Sigmoid colon (tissue), 7 donors: ENCODE data around the gene TUBB. TPM values are rescaled to one million over a fixed set of nuclear protein-coding genes. Genes with fewer than 3 reads are reported as not detected.
"Not testable (repeated sequence)": the region's sequence is repeated elsewhere in the genome, so short reads cannot be mapped to it uniquely, and the experiment has no call there.

Experiments
- DNase-seq: peaks from one replicate; pipeline ENCODE4 v3.0.0-alpha.2; 2019
- H3K27ac ChIP-seq, 4 donors: fragments of 200-600 bp; sonication (generic); one replicate each; pipeline ENCODE4 v1.5.1; 2016 to 2019; ENCODE audit warnings: mild to moderate bottlenecking in 1 of 4
- H3K27me3 ChIP-seq, 3 donors: fragments of 200-600 bp; sonication (generic); one replicate each; pipeline ENCODE4 v1.5.1; 2019; ENCODE audit warnings: mild to moderate bottlenecking in 1 of 3
- H3K36me3 ChIP-seq, 4 donors: fragments of 200-600 bp; sonication (generic); one replicate each; pipeline ENCODE4 v1.5.1; 2016 to 2019
- H3K4me1 ChIP-seq, 4 donors: fragments of 200-600 bp; sonication (generic); one replicate each; pipeline ENCODE4 v1.5.1; 2017 to 2019
- H3K4me3 ChIP-seq, 4 donors: fragments of 200-600 bp; sonication (generic); one replicate each; pipeline ENCODE4 v1.5.1; 2017 to 2019; ENCODE audit warnings: mild to moderate bottlenecking in 2 of 4, moderate library complexity in 1 of 4
- H3K9me3 ChIP-seq, 4 donors: fragments of 200-600 bp in 3 of 4; sonication (generic) in 3 of 4; one replicate each; pipeline versions ENCODE4 v1.5.1 to v1.6.1; 2013 to 2019
- EP300 ChIP-seq, 4 donors: sonication (generic); formaldehyde crosslinking; IDR thresholded peaks; one replicate each; pipeline ENCODE4 v1.6.1; 2017; ENCODE audit warnings: antibody characterized with exemption in 4 of 4
- POLR2A ChIP-seq, 2 donors: fragments of 450-650 bp; IDR thresholded peaks; one replicate each; pipeline ENCODE4 v1.6.1; 2016; ENCODE audit warnings: antibody characterized with exemption in 2 of 2, mild to moderate bottlenecking in 2 of 2, moderate library complexity in 2 of 2
- POLR2AphosphoS5 ChIP-seq, 4 donors: sonication (generic); formaldehyde crosslinking; IDR thresholded peaks; one replicate each; pipeline ENCODE4 v1.6.1; 2017; ENCODE audit warnings: antibody characterized with exemption in 4 of 4
- WGBS, 2 donors: extraction: QIAGEN DNeasy Blood & Tissue Kit; methylation state at CpG; one replicate each; pipeline ENCODE4 v1.1.7; 2013; 5-methylcytosine and 5-hydroxymethylcytosine counted together
- intact Hi-C: fragments of 100-400 bp; cut with DNase I; formaldehyde crosslinking; loops from one replicate; pipeline ENCODE4 v1.15.1; 2023
- polyA plus RNA-seq, 3 donors: library from polyadenylated mRNA; stranded (reverse); fragments of 200-250 nt; gene quantifications; one replicate each; pipeline ENCODE4 v1.2.3, GENCODE V29; 2013
- total RNA-seq, 4 donors: library from RNA; depleted of rRNA; stranded (reverse); fragments of >200 nt; gene quantifications; one replicate each; pipeline ENCODE4 v1.1.0, GENCODE V29; 2016
- TF ChIP-seq, protein P1 (sequence below), 4 experiments: fragments of 450-650 bp in 3 of 4; fragments of 200-600 bp in 1 of 4; IDR thresholded peaks; one replicate each; pipeline ENCODE4 v1.5.1; 2016 to 2019; ENCODE audit warnings: antibody characterized with exemption in 4 of 4, mild to moderate bottlenecking in 3 of 4, moderate library complexity in 2 of 4
- donor health status: healthy with polysubstance abuse.
- donor health status: Bipolar disorder and iron deficiency.
- donor health status: healthy.

Gene TUBB
- total and polyA plus RNA-seq, 7 donors: 96.1 to 306 (median 267) TPM

DNA sequence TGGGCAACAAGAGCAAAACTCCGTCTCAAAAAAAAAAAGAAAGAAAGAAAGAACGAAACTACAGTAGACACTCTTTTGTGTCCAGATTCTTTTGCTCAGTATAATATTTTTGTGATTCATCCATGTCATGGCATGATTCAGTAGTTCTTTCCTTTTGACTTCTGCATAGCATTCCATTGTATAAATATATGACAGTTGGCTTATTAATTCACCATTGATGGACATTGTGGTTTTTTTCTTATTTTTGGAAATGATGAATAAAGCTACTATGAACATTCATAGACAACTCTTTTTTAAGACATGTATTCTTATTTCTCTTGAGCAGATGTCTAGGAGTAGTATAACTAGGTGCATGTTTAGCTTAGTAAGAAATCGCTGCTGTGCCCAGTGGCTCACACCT lies 34.5 kb downstream of the TUBB start:
- intact Hi-C loops: no loop called here
- WGBS, 2 donors: 94 to 95% methylated on average over 3 of the region's 3 CpGs

DNA sequence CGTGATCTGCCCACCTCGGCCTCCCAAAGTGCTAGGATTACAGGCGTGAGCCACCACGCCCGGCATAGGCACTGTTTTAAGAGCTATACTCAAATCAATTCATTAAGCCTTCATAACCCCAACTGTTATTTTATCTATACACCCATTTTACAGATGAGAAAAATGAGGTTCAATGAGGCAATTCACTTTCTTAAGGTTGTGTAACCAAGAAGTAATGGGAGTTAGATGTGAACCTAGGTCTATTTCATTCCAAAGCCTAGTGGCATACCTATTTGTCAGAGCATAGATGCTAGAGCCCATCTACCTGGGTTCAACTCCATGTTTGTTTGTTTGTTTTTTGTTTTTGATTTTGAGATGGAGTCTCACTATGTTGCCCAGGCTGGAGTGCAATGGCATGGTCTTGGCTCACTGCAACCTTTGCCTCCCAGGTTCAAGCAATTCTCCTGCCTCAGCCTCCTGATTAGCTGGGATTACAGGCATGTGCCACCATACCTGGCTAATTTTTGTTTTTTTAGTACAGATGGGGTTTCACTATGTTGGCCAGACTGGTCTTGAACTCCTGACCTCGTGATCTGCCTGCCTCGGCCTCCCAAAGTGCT lies 36.4 kb downstream of the TUBB start:
- H3K36me3 ChIP-seq, H3K4me3 ChIP-seq, intact Hi-C loops, H3K9me3 ChIP-seq, DNase-seq, H3K27me3 ChIP-seq: not testable (repeated sequence)
- H3K4me1 ChIP-seq: peaks cover 0 to 77% (median 51%) of the 10 kb centered on the region in 4 donors
- H3K27ac ChIP-seq: peak overlapping the region in 2 of 4 donors; percentile 90 to 93
- WGBS, 2 donors: 91 to 95% methylated on average over 7 of the region's 7 CpGs

More for the DNA sequence above, 34.5 kb downstream of the TUBB start:
- Histone ChIP-seq H3K4me1 (peaks cover 0 to 77% (median 53%) of the 10 kb centered on the region in 4 donors), H3K36me3 (no peaks in the 10 kb centered on the region), H3K9me3 (no peaks in the 10 kb centered on the region), H3K4me3 (no peak overlapping the region), H3K27me3 (no peaks in the 10 kb centered on the region), H3K27ac (peak overlapping the region in 3 of 4 donors; percentile 87 to 93 (median 90))
- no peak for DNase-seq
- TF ChIP-seq POLR2AphosphoS5 (IDR thresholded peaks at IDR 0.05) (no peak), POLR2A (IDR thresholded peaks at IDR 0.05) (no peak), EP300 (IDR thresholded peaks at IDR 0.05) (no peak)
- TF ChIP-seq, protein P1, sequence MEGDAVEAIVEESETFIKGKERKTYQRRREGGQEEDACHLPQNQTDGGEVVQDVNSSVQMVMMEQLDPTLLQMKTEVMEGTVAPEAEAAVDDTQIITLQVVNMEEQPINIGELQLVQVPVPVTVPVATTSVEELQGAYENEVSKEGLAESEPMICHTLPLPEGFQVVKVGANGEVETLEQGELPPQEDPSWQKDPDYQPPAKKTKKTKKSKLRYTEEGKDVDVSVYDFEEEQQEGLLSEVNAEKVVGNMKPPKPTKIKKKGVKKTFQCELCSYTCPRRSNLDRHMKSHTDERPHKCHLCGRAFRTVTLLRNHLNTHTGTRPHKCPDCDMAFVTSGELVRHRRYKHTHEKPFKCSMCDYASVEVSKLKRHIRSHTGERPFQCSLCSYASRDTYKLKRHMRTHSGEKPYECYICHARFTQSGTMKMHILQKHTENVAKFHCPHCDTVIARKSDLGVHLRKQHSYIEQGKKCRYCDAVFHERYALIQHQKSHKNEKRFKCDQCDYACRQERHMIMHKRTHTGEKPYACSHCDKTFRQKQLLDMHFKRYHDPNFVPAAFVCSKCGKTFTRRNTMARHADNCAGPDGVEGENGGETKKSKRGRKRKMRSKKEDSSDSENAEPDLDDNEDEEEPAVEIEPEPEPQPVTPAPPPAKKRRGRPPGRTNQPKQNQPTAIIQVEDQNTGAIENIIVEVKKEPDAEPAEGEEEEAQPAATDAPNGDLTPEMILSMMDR (IDR thresholded peaks at IDR 0.05): no peak

DNA sequence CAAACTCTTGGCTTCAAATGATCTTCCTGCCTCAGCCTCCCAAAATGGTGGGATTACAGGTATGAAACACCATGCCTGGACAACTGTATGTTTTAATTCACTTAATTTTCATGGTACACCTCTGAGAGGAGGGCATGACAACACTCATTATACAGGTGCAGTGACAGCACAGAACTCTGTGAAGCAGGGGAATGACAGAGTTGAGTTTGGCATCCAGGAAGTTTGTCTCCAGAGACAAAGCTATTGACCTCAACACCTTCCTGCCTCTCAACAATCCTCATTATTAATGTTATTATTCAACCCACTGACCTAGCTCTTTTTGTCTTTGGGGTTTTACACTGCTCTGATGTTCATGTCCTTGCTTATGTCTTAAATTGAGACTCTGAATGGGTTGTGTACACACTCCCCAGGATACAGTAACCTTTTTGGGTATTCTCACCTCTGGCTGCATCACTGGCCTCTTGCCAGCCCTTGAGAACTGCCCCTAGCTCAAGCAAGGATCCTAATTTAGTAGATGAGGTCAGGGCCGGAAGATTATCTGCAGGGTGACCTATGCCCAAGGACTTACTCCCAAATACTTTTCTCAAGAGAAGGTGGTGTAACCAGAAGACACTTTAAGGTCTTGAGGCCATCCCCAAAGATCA lies 37.2 kb downstream of the TUBB start:
- TF ChIP-seq EP300 (IDR thresholded peaks at IDR 0.05): no peak
- TF ChIP-seq POLR2A (IDR thresholded peaks at IDR 0.05): no peak
- TF ChIP-seq, protein P1 (IDR thresholded peaks at IDR 0.05): no peak
- TF ChIP-seq POLR2AphosphoS5 (IDR thresholded peaks at IDR 0.05): no peak
- peaks cover 0 to 74% (median 46%) of the 10 kb centered on the region in 4 donors for H3K4me1 ChIP-seq

DNA sequence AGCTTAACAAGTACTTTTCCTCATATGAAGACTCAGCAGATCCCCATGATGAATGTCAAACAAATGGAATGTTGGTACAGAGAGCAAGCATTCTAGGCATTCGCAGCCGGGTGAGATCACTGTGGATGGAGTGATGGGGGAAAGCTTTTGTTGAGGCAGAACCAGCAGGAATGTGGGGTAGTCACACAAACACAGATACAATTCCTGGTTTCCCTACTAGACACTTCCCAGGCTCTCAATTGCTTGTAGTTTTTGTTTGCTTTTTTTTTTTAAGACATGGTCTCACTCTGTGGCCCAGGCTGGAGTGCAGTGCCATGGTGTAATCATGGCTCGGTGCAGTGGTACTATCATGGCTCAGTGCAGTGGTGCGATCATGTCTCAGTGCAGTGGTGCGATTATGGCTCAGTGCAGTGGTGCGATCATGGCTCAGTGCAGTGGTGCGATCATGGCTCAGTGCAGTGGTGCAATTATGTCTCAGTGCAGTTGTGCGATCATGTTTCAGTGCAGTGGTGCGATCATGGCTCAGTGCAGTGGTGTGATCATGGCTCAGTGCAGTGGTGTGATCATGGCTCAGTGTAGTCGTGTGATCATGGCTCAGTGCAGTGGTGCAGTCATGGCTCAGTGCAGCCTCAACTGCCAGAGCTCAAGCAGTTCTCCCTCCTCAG lies 39.6 kb downstream of the TUBB start:
- TF ChIP-seq, protein P1 (IDR thresholded peaks at IDR 0.05): no peak
- TF ChIP-seq EP300 (IDR thresholded peaks at IDR 0.05): no peak
- TF ChIP-seq POLR2A (IDR thresholded peaks at IDR 0.05): no peak
- peak in 1 of 4 donors; percentile 6 for TF ChIP-seq POLR2AphosphoS5 (IDR thresholded peaks at IDR 0.05)
- Histone ChIP-seq H3K4me3 (no peak overlapping the region), H3K36me3 (no peaks in the 10 kb centered on the region), H3K4me1 (peaks cover 0 to 76% (median 42%) of the 10 kb centered on the region in 4 donors), H3K27me3 (no peaks in the 10 kb centered on the region), H3K9me3 (no peaks in the 10 kb centered on the region), H3K27ac (peak overlapping the region; percentile 39 to 90 (median 59))
- WGBS, 2 donors: 91 to 95% methylated on average over 10 of the region's 10 CpGs
- no peak for DNase-seq
- intact Hi-C loops: no loop called here

More for the DNA sequence above, 37.2 kb downstream of the TUBB start:
- Histone ChIP-seq H3K4me3 (no peak overlapping the region), H3K9me3 (no peaks in the 10 kb centered on the region), H3K27ac (peak overlapping the region in 2 of 4 donors; percentile 7 to 90), H3K27me3 (no peaks in the 10 kb centered on the region), H3K36me3 (no peaks in the 10 kb centered on the region)
- 88 to 92% methylated on average over 1 of the region's 1 CpG for WGBS, 2 donors
- intact Hi-C loops: no loop called here
- DNase-seq: no peak

DNA sequence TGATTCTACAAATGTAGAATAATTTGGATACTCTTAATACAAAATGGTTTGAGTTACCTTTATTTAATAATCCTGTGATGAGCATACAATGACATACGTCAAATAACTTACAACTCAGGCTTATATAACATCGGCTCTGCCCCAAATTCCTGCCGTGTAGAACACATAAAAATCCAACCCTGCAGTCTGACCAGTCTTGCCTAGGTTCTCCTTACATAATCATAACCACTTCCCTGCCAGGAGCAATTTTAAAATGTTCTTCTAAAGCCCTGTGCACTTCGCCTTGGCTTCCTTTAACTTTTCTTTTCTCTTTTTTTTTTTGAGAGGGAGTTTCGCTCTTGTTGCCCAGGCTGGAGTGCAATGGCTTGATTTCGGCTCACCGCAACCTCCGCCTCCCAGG lies 40.4 kb downstream of the TUBB start:
- Histone ChIP-seq H3K9me3 (no peaks in the 10 kb centered on the region), H3K4me3 (no peak overlapping the region), H3K4me1 (peaks cover 0 to 71% (median 40%) of the 10 kb centered on the region in 4 donors), H3K27me3 (no peaks in the 10 kb centered on the region), H3K27ac (peak overlapping the region in 3 of 4 donors; percentile 49 to 90 (median 69)), H3K36me3 (no peaks in the 10 kb centered on the region)
- TF ChIP-seq, protein P1 (IDR thresholded peaks at IDR 0.05): no peak
- TF ChIP-seq POLR2AphosphoS5 (IDR thresholded peaks at IDR 0.05) (no peak), EP300 (IDR thresholded peaks at IDR 0.05) (no peak), POLR2A (IDR thresholded peaks at IDR 0.05) (no peak)
- intact Hi-C loops: no loop called here
- WGBS, 2 donors: 86 to 91% methylated on average over 8 of the region's 8 CpGs
- no peak for DNase-seq
